Esophagus (tissue), 2 donors: ENCODE measurements around the gene SEPHS2. TPM values are rescaled to one million over a fixed set of nuclear protein-coding genes. Genes with fewer than 3 reads are reported as not detected.

Source experiments
- H3K27ac ChIP-seq, 2 donors: one replicate each; pipeline ENCODE4 v1.5.1; 2013; ENCODE audit warnings: low read depth in 2 of 2, mild to moderate bottlenecking in 2 of 2, inconsistent platforms in 1 of 2, low read length in 1 of 2, moderate library complexity in 1 of 2
- H3K27me3 ChIP-seq, 2 donors: one replicate each; pipeline ENCODE4 v1.6.1; 2013; ENCODE audit warnings: low read length in 2 of 2, control low read depth in 1 of 2, mild to moderate bottlenecking in 1 of 2; ENCODE audit not compliant: insufficient read depth in 2 of 2, control insufficient read depth in 1 of 2
- H3K36me3 ChIP-seq, 2 donors: one replicate each; pipeline ENCODE4 v1.6.1; 2013; ENCODE audit warnings: low read length in 1 of 2; ENCODE audit not compliant: control insufficient read depth in 2 of 2, insufficient read depth in 2 of 2
- H3K4me1 ChIP-seq, 2 donors: one replicate each; pipeline ENCODE4 v1.6.1; 2013; ENCODE audit warnings: low read length in 1 of 2; ENCODE audit not compliant: control insufficient read depth in 2 of 2, insufficient read depth in 2 of 2
- H3K4me3 ChIP-seq, 2 donors: one replicate each; pipeline ENCODE4 v1.5.1; 2013; ENCODE audit warnings: low read length in 2 of 2, mild to moderate bottlenecking in 2 of 2, low read depth in 1 of 2, moderate library complexity in 1 of 2
- H3K9me3 ChIP-seq, 2 donors: one replicate each; pipeline ENCODE4 v1.6.1; 2013; ENCODE audit warnings: mild to moderate bottlenecking in 2 of 2, low read depth in 1 of 2, low read length in 1 of 2, moderate library complexity in 1 of 2; ENCODE audit not compliant: control insufficient read depth in 2 of 2, insufficient read depth in 1 of 2
- WGBS, 2 donors: extraction: QIAGEN DNeasy Blood & Tissue Kit; methylation state at CpG; one replicate each; pipeline ENCODE4 v1.1.7; 2013; 5-methylcytosine and 5-hydroxymethylcytosine counted together
- polyA plus RNA-seq, 2 donors: library from polyadenylated mRNA; stranded (reverse); fragments of 200-250 nt; gene quantifications; one replicate each; pipeline ENCODE4 v1.2.3, GENCODE V29; 2013
- donor health status: healthy with polysubstance abuse.
- donor health status: Bipolar disorder and iron deficiency.

The SEPHS2 gene
- polyA plus RNA-seq, 2 donors: 11.8 to 21.5 TPM

DNA sequence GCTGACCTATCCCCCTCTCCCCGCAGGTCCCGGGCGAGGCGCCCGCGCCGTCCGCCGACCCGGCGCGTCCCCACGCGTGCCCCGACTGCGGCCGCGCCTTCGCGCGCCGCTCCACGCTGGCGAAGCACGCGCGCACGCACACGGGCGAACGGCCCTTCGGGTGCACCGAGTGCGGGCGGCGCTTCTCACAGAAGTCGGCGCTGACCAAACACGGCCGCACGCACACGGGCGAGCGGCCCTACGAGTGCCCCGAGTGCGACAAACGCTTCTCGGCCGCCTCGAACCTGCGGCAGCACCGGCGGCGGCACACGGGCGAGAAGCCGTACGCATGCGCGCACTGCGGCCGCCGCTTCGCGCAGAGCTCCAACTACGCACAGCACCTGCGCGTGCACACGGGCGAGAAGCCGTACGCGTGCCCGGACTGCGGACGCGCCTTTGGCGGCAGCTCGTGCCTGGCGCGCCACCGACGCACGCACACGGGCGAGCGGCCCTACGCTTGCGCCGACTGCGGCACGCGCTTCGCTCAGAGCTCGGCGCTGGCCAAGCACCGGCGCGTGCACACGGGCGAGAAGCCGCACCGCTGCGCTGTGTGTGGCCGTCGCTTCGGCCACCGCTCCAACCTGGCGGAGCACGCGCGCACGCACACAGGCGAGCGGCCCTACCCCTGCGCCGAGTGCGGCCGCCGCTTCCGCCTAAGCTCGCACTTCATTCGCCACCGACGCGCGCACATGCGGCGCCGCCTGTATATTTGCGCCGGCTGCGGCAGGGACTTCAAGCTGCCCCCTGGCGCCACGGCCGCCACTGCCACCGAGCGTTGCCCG, 27.9 kb downstream of the SEPHS2 start:
- Histone ChIP-seq H3K27ac (peak overlapping the region; percentile 93 to 96), H3K4me3 (peak overlapping the region; percentile 61 to 66), H3K36me3 (peaks cover 2 to 3% of the 10 kb centered on the region in 2 donors), H3K4me1 (peaks cover 0 to 5% of the 10 kb centered on the region in 2 donors), H3K27me3 (no peaks in the 10 kb centered on the region), H3K9me3 (no peaks in the 10 kb centered on the region)
- WGBS, 2 donors: 1% methylated on average over 134 to 140 of the region's 140 CpGs

DNA sequence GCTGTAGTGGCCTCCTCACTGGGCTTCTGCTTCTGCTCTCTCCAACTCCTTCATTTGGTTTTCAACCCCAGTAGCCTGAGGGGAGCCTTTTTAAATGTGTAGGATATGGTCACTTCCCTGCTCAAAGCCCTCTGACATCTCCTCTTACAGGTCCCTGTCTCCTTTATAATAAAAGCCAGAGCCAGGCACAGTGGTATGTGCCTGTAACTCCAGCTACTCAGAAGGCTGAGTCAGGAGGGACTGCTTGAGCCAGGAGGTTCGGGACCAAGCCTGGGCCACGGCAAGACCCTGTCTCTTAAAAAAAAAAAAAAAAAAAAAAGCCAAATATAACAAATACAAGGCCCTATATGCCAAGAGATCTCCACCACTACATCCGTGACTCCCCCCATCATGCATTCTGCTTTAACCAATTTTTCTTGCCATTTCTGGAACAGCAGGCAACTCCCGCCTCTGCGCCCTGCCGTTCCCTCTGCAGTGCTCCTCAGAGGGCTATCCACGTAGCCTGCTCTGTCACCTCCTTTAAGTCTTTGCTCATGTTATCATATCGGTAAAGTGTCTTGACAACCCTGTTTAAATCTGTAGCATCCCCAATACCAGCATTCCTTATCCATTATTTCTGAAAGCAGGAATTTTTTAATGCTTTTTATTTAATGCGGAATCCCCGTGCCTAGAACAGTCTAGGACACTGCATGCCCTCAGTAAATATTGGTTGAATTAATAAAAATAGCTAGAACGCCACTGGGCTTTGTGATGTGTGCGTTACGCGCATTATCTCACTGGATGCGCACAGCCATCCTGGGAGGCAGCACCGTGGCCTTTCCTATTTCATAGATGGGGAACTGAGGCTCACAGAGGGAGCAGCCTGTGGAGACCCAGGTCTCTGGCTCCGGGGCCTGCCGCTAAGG, 28.8 kb downstream of the SEPHS2 start:
- peak overlapping the region; percentile 61 to 66 for H3K4me3 ChIP-seq
- peaks cover 0 to 5% of the 10 kb centered on the region in 2 donors for H3K4me1 ChIP-seq
- 58 to 60% methylated on average over 18 of the region's 18 CpGs for whole genome bisulfite sequencing, 2 donors

DNA sequence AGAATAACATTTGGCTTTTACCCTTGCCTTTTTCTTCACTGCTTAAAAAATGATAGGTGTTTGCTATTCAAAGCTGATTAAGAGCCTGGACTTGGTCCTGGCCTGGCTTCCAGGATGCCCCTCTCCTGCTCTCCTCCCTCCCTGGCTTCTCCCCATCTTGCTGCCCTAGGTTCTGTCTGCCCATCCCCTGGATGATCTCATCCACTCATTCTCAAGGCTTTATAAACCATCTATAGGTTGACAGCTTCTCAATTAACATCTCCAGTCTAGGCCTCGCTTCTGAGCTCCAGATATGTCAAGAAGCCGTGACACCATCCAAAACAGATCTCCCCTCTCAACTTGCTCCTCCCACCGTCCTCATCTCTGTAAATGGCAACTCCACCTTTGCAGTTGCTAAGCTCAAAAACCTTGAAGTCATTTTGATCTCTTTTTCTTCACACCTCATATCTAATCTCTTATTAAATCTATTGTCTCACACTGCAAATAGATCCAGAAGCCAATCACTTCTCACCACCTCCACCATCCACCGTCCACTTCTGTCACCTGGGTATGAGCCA, 29.5 kb downstream of the SEPHS2 start:
- Histone ChIP-seq H3K27me3 (no peaks in the 10 kb centered on the region), H3K4me1 (peaks cover 0 to 5% of the 10 kb centered on the region in 2 donors), H3K27ac (no peak overlapping the region), H3K9me3 (no peaks in the 10 kb centered on the region), H3K4me3 (no peak overlapping the region), H3K36me3 (peaks cover 0 to 9% of the 10 kb centered on the region in 2 donors)
- 89 to 91% methylated on average over 4 of the region's 4 CpGs for WGBS, 2 donors

More for the DNA sequence above, 28.8 kb downstream of the SEPHS2 start:
- peaks cover under 1 to 3% of the 10 kb centered on the region in 2 donors for H3K36me3 ChIP-seq
- no peaks in the 10 kb centered on the region for H3K27me3 ChIP-seq
- H3K27ac ChIP-seq: peak overlapping the region; percentile 93 to 96
- no peaks in the 10 kb centered on the region for H3K9me3 ChIP-seq

DNA sequence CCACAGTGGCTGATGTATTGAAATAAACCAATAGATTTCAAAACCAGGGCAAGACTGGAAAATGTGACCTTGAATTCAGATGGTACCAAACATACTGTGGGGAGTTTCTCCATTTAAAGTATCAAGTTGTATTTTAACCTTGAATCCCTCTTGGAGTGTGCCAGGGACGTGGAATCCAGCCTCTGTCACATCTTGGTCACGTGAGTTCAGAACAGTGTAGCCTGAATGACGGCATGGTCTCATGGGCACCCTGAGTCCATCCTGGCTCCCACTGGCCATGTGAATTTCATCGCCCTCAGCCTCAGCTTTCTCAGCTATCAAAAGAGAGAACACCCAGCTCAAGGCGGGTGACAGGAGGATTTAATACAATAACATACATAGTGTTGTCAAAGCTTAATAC, 31.5 kb downstream of the SEPHS2 start:
- peaks cover 0 to 7% of the 10 kb centered on the region in 2 donors for H3K36me3 ChIP-seq
- no peak overlapping the region for H3K4me3 ChIP-seq
- no peaks in the 10 kb centered on the region for H3K9me3 ChIP-seq
- H3K27ac ChIP-seq: no peak overlapping the region
- no peaks in the 10 kb centered on the region for H3K27me3 ChIP-seq
- WGBS, 2 donors: 76 to 78% methylated on average over 5 of the region's 5 CpGs
- H3K4me1 ChIP-seq: peaks cover 0 to 7% of the 10 kb centered on the region in 2 donors

DNA sequence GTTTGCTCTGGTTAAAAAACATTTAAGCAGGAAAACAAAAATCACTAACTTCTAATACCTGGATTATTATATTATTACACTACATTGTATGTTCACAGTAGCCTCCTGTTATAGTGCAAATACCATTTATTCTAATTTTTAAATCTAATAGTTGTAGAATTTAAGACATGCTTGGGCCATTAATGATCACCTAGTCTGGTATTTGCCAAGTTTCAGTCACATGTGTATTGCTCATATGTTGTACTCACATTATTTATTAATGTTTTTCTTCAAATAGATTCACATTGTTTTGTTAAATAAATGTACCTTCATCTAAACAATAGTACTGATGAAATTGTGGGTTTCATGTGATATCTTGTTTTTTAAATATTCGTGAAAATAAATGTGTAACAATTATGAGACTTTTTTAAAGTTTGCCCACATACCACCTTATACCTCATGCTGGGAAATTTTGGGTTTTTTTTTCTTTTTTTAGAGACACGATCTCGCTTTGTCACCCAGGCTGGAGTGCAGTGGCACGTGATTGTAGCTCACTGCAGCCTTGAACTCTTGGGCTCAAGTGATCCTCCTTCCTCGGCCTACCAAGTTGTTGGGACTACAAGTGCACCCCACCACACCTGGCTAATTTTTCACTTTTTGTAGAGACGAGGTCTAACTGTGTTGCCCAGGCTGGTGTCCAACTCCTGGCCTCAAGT, 32.4 kb downstream of the SEPHS2 start:
- 81 to 83% methylated on average over 6 of the region's 6 CpGs for WGBS, 2 donors

DNA sequence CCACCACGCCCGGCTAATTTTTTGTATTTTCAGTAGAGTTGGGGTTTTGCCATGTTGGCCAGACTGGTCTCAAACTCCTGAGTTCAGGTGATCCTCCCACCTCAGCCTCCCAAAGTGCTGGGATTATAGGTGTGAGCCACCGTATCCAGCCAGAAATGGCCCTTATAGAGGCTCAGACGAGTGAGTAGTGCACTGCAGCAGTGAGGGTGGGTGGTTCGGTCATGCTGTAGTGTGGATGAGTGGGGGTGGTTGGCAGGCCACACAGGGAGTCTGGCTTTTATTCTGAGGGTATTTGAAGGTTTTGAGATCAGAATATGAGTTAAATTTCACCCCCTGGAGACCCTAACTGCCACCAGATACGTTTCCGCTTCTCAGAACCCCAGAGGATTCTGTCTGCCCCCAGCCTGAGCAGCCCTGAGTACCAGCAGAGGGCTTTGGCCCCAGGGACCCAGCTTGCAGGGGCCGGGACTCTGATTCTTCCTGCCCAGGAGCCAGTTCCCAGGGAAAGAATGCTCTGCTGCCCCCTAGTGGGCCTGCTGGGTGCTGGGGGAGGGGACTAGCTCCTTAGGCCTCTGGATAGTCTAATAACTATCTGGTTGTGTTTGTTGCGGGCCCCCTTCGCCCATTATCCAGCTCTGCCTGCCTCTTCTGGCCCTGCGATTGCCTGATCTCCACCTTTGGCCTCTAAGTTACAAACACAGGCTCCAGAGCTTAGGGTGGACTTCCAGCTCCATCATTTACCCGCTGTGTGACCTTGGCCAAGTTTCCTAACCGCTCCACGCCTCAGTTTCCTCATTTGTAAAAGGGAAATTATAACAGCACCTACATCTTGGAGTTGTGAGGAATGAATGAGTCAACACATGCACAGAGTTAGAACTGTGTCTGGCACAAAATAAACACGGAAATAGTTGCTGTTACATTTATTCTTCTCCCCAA, 36.3 kb downstream of the SEPHS2 start:
- peak overlapping the region; percentile 8 to 33 for H3K27ac ChIP-seq

More for the DNA sequence above, 32.4 kb downstream of the SEPHS2 start:
- Histone ChIP-seq H3K9me3 (no peaks in the 10 kb centered on the region), H3K27ac (no peak overlapping the region), H3K36me3 (peaks cover 0 to 7% of the 10 kb centered on the region in 2 donors), H3K4me1 (peaks cover 0 to 6% of the 10 kb centered on the region in 2 donors), H3K4me3 (no peak overlapping the region), H3K27me3 (no peaks in the 10 kb centered on the region)

DNA sequence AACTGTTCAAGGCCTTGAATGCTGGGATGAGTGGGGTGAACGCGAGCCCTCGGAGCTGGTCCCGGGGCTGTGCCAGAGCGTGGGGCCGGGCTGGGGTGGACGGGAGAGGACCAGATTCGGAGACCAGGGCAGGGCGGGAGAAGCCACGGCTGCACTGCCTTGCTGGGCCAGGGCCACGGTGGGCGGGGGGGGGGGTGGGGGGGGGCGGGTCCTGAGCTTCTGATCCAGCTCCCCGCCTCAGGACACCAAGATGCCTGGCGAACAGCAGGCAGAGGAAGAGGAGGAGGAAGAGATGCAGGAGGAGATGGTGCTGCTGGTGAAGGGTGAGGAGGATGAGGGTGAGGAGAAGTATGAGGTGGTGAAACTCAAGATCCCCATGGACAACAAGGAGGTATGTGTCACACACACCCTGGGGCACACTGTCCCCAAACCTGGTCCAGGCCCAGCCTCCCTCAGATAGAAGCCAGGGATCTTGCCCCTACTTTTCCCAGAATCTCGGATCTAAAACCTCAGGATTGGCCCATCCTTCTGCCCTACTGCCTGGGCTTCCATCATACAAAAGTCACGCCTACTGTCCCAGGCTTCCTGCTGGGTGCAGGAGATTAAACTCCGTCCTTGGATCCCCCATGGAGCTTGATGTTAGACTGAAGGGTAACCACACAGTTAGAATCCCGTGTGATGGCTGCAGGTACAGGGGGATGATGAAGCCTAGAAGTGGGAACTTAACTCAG, 37.7 kb downstream of the SEPHS2 start:
- peak overlapping the region; percentile 89 to 90 for H3K27ac ChIP-seq
- 8 to 29% methylated on average over 6 to 17 of the region's 19 CpGs for WGBS, 2 donors
- H3K27me3 ChIP-seq: no peaks in the 10 kb centered on the region
- H3K4me3 ChIP-seq: peak overlapping the region; percentile 57 to 68
- H3K9me3 ChIP-seq: no peaks in the 10 kb centered on the region
- peaks cover 2 to 3% of the 10 kb centered on the region in 2 donors for H3K4me1 ChIP-seq
- peaks cover 0 to 6% of the 10 kb centered on the region in 2 donors for H3K36me3 ChIP-seq

More for the DNA sequence above, 36.3 kb downstream of the SEPHS2 start:
- H3K4me1 ChIP-seq: peaks cover 2 to 3% of the 10 kb centered on the region in 2 donors
- no peaks in the 10 kb centered on the region for H3K27me3 ChIP-seq
- no peaks in the 10 kb centered on the region for H3K9me3 ChIP-seq
- H3K4me3 ChIP-seq: no peak overlapping the region
- H3K36me3 ChIP-seq: peaks cover 0 to 7% of the 10 kb centered on the region in 2 donors
- WGBS, 2 donors: 39 to 41% methylated on average over 15 of the region's 15 CpGs
